ENCODE results near the gene UXS1.

UXS1 gene

DNA sequence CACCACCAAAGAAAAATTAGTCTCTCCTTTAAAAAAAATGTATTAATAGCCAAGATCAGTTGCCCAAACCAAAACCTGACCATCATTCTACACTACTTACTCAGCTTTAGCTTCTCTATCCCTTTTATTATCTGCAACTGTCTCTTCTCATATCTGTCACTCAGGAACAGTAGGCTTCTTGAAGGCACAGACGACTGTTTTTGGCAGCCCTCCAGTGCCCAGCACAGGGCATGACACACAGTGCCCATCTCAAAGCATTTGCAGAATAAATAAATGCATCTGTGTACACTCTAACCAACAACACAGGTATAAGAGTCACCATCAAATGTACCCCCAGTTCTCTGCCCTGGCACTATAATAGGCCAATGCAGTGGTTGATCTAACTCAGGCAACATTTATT is 117.2 kb downstream of the UXS1 start:
- 83 to 100% methylated on average over 1 of the region's 1 CpG for WGBS, 2 experiments (ENCODE audit: insufficient coverage in 2 of 2)
- Histone ChIP-seq H3K27ac (ENCODE audit: low read depth, low read length, severe bottlenecking) (no peak overlapping the region), H3K4me1 (ENCODE audit: control insufficient read depth, insufficient read depth, low read length, poor library complexity, severe bottlenecking) (no peaks in the 10 kb centered on the region), H3K9me3 (ENCODE audit: control insufficient read depth, low read length) (no peaks in the 10 kb centered on the region), H3K4me3 (ENCODE audit: extremely low read depth, insufficient read depth, low read length, poor library complexity, severe bottlenecking) (no peak overlapping the region), H3K36me3 (ENCODE audit: control insufficient read depth, insufficient read depth, low read length) (no peaks in the 10 kb centered on the region)

DNA sequence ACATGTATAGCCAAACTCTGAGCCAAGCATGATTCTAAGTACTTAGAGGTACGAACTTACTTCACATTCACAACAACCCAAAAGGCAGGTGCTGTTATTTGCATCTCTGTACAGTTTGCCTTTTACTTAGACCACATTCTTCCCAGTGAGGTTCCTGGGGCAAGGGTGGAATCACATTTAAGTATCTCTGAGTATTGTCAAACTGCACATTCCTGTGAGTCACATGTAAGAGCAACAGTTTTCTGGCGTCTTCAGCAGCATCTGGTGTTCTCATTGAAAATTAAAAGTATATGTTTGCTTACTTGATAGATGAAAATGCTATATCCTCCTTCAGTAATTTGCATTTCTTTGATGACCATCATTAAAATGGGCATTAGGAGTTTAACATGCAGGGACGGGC is 119.1 kb downstream of the UXS1 start:
- H3K9me3 ChIP-seq (ENCODE audit: control insufficient read depth, low read length): no peaks in the 10 kb centered on the region
- 68 to 100% methylated on average over 2 of the region's 3 CpGs for WGBS, 2 experiments (ENCODE audit: insufficient coverage in 2 of 2)
- H3K27ac ChIP-seq (ENCODE audit: low read depth, low read length, severe bottlenecking): no peak overlapping the region
- no peak overlapping the region for H3K4me3 ChIP-seq (ENCODE audit: extremely low read depth, insufficient read depth, low read length, poor library complexity, severe bottlenecking)
- H3K36me3 ChIP-seq (ENCODE audit: control insufficient read depth, insufficient read depth, low read length): no peaks in the 10 kb centered on the region
- H3K4me1 ChIP-seq (ENCODE audit: control insufficient read depth, insufficient read depth, low read length, poor library complexity, severe bottlenecking): no peaks in the 10 kb centered on the region

DNA sequence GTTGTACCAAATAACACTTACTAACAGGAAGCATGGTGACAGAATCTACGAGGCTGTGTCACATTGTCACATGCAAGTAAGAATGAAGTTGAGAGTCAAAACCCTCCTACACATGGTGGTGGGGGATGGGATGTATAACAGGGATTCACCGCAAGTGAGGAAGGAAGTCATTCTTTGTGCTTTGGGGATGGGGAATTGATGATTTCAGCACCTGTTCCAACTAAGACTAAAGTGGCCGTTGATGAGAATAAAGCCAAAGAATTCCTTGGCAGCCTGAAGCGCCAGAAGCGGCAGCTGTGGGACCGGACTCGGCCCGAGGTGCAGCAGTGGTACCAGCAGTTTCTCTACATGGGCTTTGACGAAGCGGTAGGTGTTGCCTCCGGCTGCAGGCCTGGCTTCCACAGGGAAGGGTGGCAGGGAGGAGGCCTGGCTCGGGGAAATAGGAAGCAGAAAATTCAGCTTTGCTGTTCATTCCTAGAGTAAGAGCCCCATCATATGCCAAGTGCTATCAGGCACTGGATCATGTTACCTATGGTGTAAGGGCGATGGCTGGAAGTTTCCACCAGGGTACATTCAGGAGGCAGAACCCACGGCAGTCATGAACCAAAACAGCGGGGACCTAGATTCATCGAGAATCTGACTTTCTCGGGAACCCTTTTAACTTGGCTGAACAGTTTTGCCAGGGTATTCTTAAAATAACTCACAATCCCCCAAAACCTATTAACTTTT is 120.3 kb downstream of the UXS1 start:
- 92 to 93% methylated on average over 12 to 15 of the region's 17 CpGs for WGBS, 2 experiments (ENCODE audit: insufficient coverage in 2 of 2)
- no peak overlapping the region for H3K27ac ChIP-seq (ENCODE audit: low read depth, low read length, severe bottlenecking)
- no peak overlapping the region for H3K4me3 ChIP-seq (ENCODE audit: extremely low read depth, insufficient read depth, low read length, poor library complexity, severe bottlenecking)
- no peaks in the 10 kb centered on the region for H3K4me1 ChIP-seq (ENCODE audit: control insufficient read depth, insufficient read depth, low read length, poor library complexity, severe bottlenecking)
- no peaks in the 10 kb centered on the region for H3K36me3 ChIP-seq (ENCODE audit: control insufficient read depth, insufficient read depth, low read length)
- H3K9me3 ChIP-seq (ENCODE audit: control insufficient read depth, low read length): no peaks in the 10 kb centered on the region

DNA sequence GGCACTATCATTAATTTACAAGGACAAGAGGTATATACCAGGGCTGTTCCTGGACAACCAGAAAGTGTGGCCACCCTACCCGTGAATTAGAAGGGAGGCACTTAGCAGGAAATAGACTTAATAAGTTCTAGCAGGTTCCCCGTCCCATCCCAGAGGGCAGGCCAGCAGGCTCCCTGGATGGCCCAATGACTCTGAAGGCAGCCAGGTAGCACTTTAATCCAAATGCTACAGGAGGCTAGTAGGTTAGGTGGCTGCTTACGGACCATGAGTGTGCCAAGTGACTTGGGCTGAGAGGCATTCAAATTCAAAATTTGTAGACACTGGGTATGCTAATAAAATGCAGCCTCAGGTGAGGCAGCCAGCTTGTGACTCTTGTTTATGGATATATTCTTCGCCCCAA is 123.9 kb downstream of the UXS1 start:
- Histone ChIP-seq H3K4me3 (ENCODE audit: extremely low read depth, insufficient read depth, low read length, poor library complexity, severe bottlenecking) (no peak overlapping the region), H3K9me3 (ENCODE audit: control insufficient read depth, low read length) (no peaks in the 10 kb centered on the region), H3K27ac (ENCODE audit: low read depth, low read length, severe bottlenecking) (no peak overlapping the region), H3K36me3 (ENCODE audit: control insufficient read depth, insufficient read depth, low read length) (no peaks in the 10 kb centered on the region), H3K4me1 (ENCODE audit: control insufficient read depth, insufficient read depth, low read length, poor library complexity, severe bottlenecking) (no peaks in the 10 kb centered on the region)
- whole genome bisulfite sequencing, 2 experiments (ENCODE audit: insufficient coverage in 2 of 2): 85 to 96% methylated on average over 3 to 4 of the region's 4 CpGs

DNA sequence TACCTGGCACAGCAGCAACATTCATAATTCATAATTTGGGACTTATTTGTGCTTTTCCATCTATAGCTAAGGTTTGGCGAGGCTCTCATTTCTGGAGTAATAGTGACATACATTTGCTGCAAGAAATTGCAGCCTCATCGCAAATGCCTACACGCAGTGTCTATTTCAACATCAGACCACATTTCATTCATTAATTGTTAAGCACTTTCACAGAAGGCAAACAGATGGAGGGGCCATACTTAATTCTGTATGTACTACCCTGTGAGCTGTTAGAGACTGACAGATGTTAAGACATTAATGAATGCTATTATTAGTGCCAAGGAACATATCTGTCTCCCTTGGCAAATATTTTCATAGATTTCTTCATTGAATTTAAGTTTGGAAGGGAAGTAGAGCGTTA is 125.7 kb downstream of the UXS1 start:
- no peaks in the 10 kb centered on the region for H3K9me3 ChIP-seq (ENCODE audit: control insufficient read depth, low read length)
- H3K27ac ChIP-seq (ENCODE audit: low read depth, low read length, severe bottlenecking): no peak overlapping the region
- no peak overlapping the region for H3K4me3 ChIP-seq (ENCODE audit: extremely low read depth, insufficient read depth, low read length, poor library complexity, severe bottlenecking)
- H3K4me1 ChIP-seq (ENCODE audit: control insufficient read depth, insufficient read depth, low read length, poor library complexity, severe bottlenecking): no peaks in the 10 kb centered on the region
- no peaks in the 10 kb centered on the region for H3K36me3 ChIP-seq (ENCODE audit: control insufficient read depth, insufficient read depth, low read length)
- 83 to 100% methylated on average over 1 to 3 of the region's 4 CpGs for WGBS, 2 experiments (ENCODE audit: insufficient coverage in 2 of 2)

DNA sequence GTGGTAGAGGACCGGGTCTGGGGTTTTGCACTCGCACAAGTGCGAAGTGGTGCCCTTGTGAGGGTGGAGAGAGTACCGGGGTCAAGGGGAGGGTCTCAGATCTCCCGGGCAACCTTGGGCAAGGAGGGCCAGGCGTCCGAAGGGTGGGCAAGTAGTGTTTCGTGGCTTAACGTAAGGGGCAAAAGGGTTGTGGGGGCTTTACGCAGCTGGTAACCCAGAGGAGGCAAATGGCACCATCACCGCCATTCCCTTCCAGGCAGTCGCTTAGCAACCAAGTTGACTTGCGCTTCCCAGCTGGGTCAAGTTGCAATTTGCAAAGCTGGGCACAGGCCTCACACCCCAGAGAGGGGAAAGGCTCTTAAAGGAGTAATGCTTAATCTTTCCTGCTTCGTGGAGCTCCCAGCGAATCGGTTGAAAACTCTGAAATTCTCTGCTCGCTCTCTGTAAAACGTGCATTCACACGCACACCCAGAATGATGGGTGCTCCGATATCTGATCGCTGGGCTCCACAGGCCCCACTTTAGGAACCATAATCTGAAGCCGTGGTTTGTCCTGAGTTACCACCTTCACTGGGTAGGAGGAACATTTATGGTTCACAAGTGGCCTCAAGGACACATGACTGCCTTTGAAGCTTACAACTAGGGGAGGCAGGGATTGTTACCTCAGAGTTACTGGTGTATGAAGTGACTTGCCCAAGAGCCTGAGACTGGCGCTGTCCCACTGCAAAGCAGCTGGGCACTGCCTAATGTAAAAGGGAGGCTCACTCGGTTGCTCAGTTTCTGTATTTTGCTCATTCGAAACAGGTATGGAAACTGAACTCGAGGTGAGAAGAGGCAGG is 127.9 kb downstream of the UXS1 start:
- 39 to 48% methylated on average over 21 to 24 of the region's 26 CpGs for WGBS, 2 experiments (ENCODE audit: insufficient coverage in 2 of 2)
- H3K4me3 ChIP-seq (ENCODE audit: extremely low read depth, insufficient read depth, low read length, poor library complexity, severe bottlenecking): peak overlapping the region; percentile 36
- no peak overlapping the region for H3K27ac ChIP-seq (ENCODE audit: low read depth, low read length, severe bottlenecking)
- H3K36me3 ChIP-seq (ENCODE audit: control insufficient read depth, insufficient read depth, low read length): no peaks in the 10 kb centered on the region
- no peaks in the 10 kb centered on the region for H3K4me1 ChIP-seq (ENCODE audit: control insufficient read depth, insufficient read depth, low read length, poor library complexity, severe bottlenecking)
- no peaks in the 10 kb centered on the region for H3K9me3 ChIP-seq (ENCODE audit: control insufficient read depth, low read length)

DNA sequence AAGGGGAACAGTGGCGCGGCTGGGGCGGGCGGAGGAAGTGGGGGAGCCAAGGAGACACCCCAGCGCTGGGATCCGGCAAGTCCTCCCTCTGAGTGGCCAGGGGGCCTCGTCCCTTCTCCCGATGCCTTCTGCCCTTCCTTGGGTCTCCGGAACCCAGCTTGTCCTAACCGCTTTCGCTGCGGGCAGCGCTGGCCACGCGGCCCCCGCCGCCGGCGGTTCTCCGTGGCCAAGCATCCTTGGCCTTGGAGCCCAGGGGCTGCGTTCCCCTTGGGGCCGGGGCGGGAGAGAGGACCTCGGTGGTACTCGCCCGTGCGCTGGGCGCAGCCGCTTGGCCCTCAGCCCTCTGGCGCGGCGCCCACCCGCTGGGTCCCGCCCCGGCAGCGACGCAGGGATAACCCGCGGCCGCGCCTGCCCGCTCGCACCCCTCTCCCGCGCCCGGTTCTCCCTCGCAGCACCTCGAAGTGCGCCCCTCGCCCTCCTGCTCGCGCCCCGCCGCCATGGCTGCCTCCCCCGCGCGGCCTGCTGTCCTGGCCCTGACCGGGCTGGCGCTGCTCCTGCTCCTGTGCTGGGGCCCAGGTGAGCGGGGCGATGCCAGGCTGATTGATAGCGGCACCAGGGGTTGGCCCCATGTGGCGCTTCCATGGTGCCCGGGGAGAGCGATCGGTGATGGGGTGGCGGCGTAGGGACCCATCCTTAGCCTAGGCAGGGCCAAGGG is 128.7 kb downstream of the UXS1 start:
- H3K4me1 ChIP-seq (ENCODE audit: control insufficient read depth, insufficient read depth, low read length, poor library complexity, severe bottlenecking): no peaks in the 10 kb centered on the region
- no peaks in the 10 kb centered on the region for H3K36me3 ChIP-seq (ENCODE audit: control insufficient read depth, insufficient read depth, low read length)
- H3K27ac ChIP-seq (ENCODE audit: low read depth, low read length, severe bottlenecking): no peak overlapping the region
- no peaks in the 10 kb centered on the region for H3K9me3 ChIP-seq (ENCODE audit: control insufficient read depth, low read length)
- WGBS, 2 experiments (ENCODE audit: insufficient coverage in 2 of 2): 5 to 11% methylated on average over 45 to 63 of the region's 68 CpGs
- H3K4me3 ChIP-seq (ENCODE audit: extremely low read depth, insufficient read depth, low read length, poor library complexity, severe bottlenecking): peak overlapping the region; percentile 36

DNA sequence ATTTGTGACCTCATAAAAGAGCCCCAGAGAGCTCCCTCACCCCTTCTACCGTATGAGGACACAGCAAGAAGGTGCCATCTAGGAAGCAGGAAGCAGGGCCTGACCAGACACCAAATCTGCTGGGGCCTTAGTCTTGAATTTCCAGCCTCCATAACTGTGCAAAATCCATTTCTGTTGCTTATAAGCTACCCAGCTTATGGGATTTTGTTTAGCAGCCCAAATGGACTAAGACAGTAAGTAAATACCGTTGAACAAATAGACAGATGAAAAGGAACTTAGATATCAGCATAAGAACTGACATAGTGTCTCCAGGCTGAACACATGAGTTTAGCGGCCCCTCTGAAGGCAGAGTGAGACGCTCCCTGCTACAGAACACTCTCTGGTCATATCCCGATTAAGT is 130.9 kb downstream of the UXS1 start:
- H3K4me1 ChIP-seq (ENCODE audit: control insufficient read depth, insufficient read depth, low read length, poor library complexity, severe bottlenecking): no peaks in the 10 kb centered on the region
- no peak overlapping the region for H3K4me3 ChIP-seq (ENCODE audit: extremely low read depth, insufficient read depth, low read length, poor library complexity, severe bottlenecking)
- no peaks in the 10 kb centered on the region for H3K36me3 ChIP-seq (ENCODE audit: control insufficient read depth, insufficient read depth, low read length)
- H3K27ac ChIP-seq (ENCODE audit: low read depth, low read length, severe bottlenecking): no peak overlapping the region
- whole genome bisulfite sequencing, 2 experiments (ENCODE audit: insufficient coverage in 2 of 2): 68 to 100% methylated on average over 1 to 4 of the region's 5 CpGs
- no peaks in the 10 kb centered on the region for H3K9me3 ChIP-seq (ENCODE audit: control insufficient read depth, low read length)

DNA sequence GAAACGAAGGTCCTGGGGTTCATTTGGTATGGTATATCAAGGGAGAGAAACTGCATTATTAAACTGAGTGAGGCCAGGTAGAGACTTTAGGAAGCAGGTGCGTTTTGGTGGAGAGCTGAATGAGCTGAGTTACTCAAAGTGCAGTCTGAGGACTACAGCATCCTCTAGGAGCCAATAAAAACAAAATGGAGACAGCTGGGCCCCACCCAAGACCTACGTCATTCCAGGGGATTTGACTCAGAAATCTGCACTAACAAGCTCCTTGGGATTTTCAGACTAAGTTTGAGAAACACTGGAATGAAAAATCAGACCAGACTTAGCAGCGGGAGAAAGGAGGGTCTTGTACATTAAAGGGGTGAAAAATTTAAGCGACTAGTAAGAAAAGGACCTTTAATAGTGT is 131.5 kb downstream of the UXS1 start:
- H3K36me3 ChIP-seq (ENCODE audit: control insufficient read depth, insufficient read depth, low read length): no peaks in the 10 kb centered on the region
- no peaks in the 10 kb centered on the region for H3K9me3 ChIP-seq (ENCODE audit: control insufficient read depth, low read length)
- no peak overlapping the region for H3K4me3 ChIP-seq (ENCODE audit: extremely low read depth, insufficient read depth, low read length, poor library complexity, severe bottlenecking)
- 93 to 94% methylated on average over 4 of the region's 5 CpGs for WGBS, 2 experiments (ENCODE audit: insufficient coverage in 2 of 2)
- H3K27ac ChIP-seq (ENCODE audit: low read depth, low read length, severe bottlenecking): no peak overlapping the region
- H3K4me1 ChIP-seq (ENCODE audit: control insufficient read depth, insufficient read depth, low read length, poor library complexity, severe bottlenecking): peaks cover under 1% of the 10 kb centered on the region

DNA sequence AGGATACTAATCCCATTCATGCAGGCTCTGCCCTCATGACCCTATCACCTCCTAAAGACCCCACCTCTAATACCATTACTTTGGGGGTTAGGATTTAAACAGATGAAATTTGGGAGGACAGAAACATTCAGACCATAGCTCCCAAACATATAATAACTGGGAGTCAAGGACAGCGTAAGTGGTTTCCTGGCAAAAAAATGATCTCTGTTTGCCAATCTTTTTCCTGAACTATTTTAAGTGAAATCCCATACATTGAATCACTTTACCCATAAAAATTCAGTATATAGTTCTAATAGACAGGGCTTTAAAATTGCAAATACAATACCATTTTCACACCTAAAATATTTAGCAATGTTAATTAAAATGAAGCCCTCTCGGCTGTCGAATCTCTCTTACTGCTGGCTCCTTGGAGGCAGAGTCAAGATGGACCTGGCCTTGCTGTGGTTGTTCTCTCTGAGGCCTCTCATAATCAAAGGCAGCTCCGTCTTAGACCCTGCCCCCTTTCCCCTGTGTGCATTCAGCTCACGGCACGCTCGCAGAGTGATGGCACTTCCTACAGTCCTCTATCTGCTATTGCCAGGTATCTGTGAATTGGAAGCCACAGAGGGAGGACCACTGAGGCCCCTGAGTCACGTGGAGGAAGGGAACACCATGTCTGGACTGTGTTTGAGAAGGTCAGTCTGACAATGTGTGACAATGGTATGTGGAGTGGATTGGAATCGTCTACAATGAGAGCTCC is 132.3 kb downstream of the UXS1 start:
- Histone ChIP-seq H3K36me3 (ENCODE audit: control insufficient read depth, insufficient read depth, low read length) (no peaks in the 10 kb centered on the region), H3K9me3 (ENCODE audit: control insufficient read depth, low read length) (no peaks in the 10 kb centered on the region), H3K4me3 (ENCODE audit: extremely low read depth, insufficient read depth, low read length, poor library complexity, severe bottlenecking) (no peak overlapping the region), H3K4me1 (ENCODE audit: control insufficient read depth, insufficient read depth, low read length, poor library complexity, severe bottlenecking) (peaks cover 7% of the 10 kb centered on the region), H3K27ac (ENCODE audit: low read depth, low read length, severe bottlenecking) (no peak overlapping the region)
- WGBS, 2 experiments (ENCODE audit: insufficient coverage in 2 of 2): 74 to 83% methylated on average over 8 of the region's 9 CpGs

All from mesodermal cell (in vitro differentiated cells).